ENCODE results near the gene PRDM12.
"Not testable (repeated sequence)": the region's sequence is repeated elsewhere in the genome, so short reads cannot be mapped to it uniquely, and the experiment has no call there.

The PRDM12 gene

DNA sequence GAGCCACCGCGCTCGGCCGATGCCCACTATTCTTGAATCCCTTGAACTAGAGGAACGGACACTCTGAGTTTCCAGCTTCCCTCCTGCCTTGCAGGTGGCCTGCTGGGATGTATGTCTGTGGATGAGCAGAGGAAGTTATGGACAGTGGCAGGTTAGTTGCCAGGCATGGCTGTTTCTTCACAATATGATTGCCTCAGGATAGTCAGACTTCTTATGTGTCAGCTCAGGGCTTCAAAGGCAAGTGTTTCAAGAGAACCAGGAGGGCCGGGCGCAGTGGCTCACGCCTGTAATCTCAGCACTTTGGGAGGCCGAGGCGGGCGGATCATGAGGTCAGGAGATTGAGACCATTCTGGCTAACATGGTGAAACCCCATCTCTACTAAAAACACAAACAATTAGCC, 21.6 kb downstream of the PRDM12 start:
- H3K27ac ChIP-seq; DNase-seq (ENCODE audit: low read depth, low spot score): not testable (repeated sequence)

DNA sequence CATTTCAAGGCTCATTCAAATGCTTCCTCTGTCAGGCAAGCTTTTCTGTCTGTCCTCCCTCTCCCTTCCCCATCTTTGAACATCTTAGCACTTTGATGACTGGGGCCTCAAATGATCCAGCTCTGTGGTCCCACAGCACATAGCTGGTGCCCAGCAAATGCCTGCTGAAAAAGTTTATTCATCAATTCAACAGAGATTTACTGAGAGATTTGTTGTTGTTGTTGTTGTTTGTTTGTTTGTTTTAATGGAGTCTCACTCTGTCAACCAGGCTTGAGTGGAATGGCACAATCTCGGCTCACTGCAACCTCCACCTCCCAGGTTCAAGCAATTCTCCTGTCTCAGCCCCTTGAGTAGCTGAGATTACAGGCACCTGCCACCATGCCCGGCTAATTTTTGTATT, 23.2 kb downstream of the PRDM12 start:
- no peak for DNase-seq (ENCODE audit: low read depth, low spot score)
- no peak overlapping the region for H3K27ac ChIP-seq

DNA sequence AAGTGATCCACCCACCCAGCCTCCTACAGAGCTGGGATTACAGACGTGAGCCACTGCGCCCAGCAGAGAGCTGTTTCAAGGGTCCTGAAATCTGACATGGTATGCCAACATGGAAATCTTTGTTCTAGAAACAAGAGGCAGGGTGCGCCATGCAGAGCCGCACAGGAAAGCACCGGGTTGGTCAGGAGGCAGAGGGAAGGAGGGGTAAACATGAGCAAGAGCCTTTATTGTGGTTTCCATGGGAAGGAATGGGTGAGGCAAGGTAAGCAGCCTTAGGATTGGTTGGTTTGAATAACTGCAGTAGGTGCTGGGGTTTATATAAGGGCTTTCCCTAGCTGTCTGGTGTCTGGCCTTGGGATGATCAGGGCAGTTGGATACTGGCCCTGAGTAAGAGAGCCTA, 23.7 kb downstream of the PRDM12 start:
- no peak overlapping the region for H3K27ac ChIP-seq
- no peak for DNase-seq (ENCODE audit: low read depth, low spot score)

DNA sequence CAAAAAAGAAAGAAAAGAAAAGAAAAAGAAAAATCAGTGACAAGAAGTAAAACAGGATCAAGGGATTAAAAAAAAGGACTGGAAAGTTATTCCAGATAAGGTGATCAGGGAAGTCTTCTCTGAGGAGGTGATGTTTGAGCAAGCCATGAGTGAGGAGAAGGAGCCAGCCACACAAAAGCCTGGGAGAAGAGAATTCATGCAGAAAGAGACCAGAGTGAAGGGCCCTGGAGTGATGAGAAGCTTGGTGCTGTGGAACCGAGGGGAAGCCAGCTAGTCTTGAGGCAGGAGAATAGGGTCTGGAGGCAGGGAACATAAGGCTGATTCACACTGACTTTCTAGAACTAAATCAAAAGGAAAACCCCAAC, 25.2 kb downstream of the PRDM12 start:
- H3K27ac ChIP-seq: no peak overlapping the region

DNA sequence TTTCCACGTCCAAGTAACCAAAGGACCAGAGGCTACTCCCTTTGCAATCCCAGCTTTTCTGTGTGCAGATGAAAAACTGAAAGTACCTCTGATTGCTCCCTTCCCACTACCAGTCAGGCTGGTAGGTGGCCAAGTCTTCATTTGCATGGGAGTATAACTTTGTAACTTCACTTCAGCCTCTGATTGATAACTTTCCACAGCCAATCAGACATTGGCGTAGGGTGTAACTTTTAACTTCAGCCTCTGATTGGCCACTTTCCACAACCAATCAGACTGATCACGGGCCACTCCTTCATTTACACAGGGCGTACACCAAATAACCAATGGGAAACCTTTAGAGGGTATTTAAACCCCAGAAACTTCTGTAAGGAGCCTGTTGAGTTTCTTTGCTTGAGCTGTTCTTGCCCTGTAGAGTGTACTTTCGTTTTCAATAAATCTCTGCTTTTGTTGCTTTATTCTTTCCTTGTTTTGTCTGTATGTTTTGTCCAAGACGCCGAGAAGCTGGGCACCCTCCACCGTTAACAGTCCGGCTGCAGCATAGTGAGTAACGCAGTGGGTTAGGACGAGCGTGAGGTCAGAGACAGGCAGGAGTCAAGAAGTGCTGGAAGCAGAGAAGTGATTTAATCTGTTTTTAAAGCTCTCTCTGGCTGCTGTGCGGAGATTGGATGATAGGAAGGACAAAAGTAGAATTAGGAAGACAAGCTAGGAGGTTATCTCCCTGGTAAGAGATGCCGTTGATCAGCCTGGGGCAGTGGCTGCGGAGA, 25.7 kb downstream of the PRDM12 start:
- DNase-seq (ENCODE audit: low read depth, low spot score): peak; percentile 81
- H3K27ac ChIP-seq: peak overlapping the region; percentile 9

More for the DNA sequence above, 25.2 kb downstream of the PRDM12 start:
- no peak for DNase-seq (ENCODE audit: low read depth, low spot score)

DNA sequence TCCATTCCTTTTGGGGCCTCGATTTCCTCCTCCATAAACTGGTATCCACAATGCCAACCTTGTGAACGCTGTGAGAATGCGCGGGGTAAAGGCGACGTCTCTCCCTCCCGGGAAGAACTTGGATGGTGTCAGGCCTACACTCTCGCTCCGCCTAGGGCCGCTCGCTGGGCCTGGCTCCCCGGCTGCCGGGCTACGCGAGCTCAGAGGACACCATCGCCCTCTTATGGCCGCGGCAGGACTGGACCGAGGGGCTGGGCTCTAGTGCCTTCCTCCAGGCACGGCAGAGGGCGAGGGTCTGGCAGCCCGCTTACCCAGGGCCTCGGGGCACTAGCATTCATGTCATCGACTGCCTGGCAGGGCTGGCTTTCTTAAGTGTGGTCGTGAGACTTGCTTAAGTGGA, 27.9 kb downstream of the PRDM12 start:
- DNase-seq (ENCODE audit: low read depth, low spot score): no peak
- H3K27ac ChIP-seq: no peak overlapping the region

DNA sequence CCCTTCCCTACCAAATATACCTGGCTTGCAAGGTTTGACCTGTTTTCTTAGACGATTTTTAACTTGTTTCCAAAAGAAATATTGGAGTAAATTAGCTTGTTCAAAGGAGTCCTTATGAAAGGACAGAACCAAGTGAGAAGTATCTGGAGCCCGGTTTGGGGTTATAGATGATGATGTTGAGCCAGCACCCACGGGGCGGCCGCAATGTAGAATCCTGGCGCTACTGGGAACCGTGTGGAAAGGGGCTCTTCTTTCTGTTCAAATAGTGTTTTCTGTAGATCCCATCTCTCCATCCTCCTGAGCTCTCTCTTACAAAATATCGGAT, 28.7 kb downstream of the PRDM12 start:
- no peak overlapping the region for H3K27ac ChIP-seq
- no peak for DNase-seq (ENCODE audit: low read depth, low spot score)

DNA sequence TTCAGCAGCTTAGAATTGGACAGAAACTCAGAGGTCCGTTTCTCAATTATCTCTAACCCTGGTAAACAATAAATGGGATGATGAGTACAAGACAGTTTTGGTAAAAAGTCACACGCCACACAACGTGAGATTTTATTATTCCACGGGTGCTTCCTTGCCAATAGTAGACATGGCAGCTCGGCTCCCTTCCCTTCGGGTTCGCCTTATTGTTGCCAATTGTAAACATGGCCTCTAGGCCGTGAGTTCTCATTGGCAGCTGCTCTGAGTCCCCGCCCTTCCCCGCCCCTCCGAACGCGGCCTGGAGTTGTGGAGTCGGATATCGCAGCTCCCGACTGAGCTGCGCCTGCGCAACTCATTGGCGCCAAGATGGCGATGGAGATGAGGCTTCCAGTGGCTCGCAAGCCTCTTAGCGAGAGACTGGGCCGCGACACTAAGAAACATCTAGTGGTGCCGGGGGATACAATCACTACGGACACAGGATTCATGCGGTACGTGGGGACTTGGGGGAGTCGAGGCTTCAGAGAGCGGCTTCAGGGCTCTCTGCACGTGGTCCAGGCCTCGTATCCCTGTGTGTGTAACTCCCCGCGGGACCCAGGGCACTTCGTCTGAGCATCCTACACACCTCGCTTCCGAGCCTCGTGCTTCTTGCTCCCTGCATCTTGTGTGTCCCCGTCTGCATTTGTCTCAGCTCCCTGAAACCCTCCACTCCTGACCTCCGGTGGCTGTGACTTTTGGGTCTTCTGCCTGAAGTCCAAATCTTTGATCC, 29.2 kb downstream of the PRDM12 start, which contains the start of gene EXOSC2:
Gene EXOSC2, plus strand, starts transcription at position 355 of the 766 bp plus-strand sequence. Its CDS starts 12 bp downstream, at position 367.
- H3K27ac ChIP-seq: no peak within 1 kb of the TSS
- peak; percentile 87 for DNase-seq (ENCODE audit: low read depth, low spot score)

DNA sequence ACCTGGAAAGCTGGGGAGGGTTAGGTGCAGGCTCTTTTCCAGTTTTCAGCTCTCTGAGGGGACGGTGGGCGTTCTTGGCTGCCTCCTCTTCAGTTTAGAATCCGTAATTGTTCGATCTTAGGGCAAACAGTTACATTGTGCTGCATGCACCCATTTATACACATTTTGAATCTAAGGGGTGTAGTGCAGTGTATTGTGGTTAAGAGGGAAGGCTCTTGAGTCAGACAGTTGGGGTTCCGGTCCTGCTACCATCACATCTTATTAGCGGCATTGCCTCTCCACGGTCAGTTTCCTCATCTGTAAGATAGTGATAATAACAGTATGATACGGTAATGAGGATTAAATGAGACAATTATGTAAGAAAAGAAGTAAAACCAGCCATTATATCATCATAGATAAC, 29.8 kb downstream of the PRDM12 start:
- H3K27ac ChIP-seq: no peak overlapping the region

DNA sequence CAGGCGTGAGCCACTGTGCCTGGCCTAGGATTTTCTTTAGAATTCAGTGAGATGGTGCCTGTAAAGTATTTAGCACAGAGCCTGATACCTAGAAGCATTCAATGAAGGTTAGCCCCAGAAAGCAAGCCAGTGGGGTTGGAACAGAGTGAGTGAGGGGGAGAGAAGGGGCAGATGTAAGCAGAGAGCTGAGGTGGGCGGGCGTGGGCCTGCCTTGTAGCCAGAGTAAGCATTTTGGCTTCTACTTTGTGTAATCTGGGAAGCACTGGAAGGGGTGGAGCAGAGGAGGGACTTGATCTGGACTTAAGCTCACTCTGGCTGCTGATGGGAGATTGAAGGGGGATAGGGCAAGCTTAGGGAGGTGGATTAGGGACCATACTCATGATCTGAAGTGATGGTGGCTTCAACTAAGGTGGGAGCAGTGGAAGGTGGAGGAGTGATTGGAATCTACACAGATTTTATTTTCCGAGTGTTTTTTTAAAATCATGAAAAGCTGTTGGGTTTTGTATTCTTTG, 31.8 kb downstream of the PRDM12 start:
- no peak overlapping the region for H3K27ac ChIP-seq

More for the DNA sequence above, 29.8 kb downstream of the PRDM12 start:
- no peak for DNase-seq (ENCODE audit: low read depth, low spot score)

DNA sequence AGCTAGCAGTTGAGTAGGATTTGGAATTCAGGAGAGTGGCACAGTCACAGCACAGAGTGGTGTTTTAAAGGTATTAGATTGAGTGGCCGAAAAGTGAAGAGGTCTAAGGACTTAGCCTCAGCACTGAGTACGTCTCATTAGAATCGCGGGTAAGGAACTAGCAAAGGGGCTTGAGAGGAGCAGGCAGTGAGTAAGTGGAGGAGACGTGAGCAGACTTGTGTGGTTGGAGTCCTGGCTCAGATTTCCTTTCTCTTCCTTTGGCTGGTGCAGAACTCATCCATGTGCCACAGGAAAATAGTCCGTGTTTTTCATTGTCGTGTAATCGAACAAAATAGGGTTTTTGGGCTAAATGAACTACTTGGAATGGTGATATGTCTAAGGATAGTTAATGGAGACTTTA, 32.6 kb downstream of the PRDM12 start:
- no peak for DNase-seq (ENCODE audit: low read depth, low spot score)
- no peak overlapping the region for H3K27ac ChIP-seq

More for the DNA sequence above, 31.8 kb downstream of the PRDM12 start:
- no peak for DNase-seq (ENCODE audit: low read depth, low spot score)

DNA sequence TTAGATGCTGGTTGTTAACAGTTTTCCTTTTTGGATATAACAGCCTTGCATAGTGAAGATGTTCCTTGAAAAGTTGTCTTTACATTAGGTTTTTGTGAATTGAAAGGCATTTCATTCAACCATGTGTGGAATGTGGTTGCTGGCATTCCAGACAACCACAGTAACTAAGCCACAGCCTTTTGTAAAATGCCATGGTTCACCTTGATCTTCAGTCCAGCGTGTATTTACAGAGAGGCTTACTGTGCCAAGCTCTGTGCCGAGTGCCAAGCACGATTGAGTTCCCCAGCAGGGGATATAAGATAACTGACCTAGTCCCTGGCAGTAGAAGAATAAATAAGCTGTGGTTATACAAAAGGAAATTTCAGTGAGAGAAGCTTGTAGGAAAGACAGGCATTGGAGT, 34.1 kb downstream of the PRDM12 start:
- no peak overlapping the region for H3K27ac ChIP-seq
- no peak for DNase-seq (ENCODE audit: low read depth, low spot score)

DNA sequence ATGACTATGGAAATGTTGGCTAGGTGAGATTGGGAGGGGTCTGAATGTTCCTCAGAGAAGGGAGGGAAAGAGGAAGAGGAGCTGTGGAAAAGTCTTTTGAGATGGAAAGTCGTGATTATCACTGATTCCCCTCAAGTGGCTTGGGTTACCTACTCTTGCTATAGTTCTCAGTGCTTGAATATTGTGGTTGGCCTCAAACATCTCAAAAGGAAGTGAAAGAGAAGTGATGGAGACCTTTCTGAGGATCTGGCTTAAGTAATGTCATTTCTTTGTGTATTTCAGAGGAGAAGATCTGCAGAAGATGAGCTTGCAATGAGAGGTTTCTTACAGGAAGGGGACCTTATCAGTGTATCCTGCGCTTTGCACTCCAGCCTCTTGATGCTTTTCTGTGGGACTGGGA, 34.7 kb downstream of the PRDM12 start:
- H3K27ac ChIP-seq: no peak overlapping the region
- no peak for DNase-seq (ENCODE audit: low read depth, low spot score)

DNA sequence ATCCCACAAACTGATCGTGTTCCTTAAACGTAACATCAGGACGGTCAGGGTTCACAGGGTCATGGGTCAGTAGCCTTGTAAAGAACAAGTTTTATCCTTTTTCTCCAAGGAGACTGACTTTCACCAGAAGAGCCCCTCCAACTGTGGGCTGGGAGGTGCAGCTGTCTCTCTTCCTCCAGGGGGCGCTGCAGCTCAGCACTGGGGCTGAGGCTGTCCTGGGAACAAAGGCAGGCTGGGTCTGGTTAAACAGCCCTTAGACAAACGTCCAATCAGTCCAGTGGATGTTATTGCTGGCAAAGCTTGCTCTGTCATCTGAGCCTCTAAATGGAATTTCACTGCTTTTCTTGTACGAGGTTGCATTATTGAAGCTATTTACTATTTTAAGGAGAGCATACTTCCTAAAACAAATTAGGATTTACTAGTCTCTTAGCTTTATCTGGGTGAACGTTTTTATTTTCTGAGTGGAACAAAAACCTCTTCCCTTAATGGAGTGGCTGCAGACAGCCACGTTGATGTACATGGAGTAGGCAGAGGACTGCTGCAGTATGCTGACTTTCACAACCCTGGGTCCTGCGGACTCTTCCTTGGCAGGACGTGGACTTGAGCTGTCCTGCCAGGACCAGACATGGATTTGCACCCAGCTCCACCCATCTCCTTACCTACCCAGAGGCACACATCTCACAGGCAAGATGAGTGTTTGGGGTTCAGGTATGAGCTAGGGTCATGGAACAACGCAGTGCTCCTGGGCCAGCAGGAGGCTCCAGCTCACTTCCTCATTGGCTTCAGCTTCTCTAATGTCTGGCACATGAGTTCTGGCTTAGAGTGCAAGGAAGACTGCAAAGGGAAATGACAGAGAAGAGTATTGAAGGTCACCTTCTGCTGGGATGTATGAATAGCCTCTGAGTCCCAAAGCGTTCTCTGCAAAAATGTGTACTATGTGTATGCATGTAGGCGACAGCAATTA, 36.9 kb downstream of the PRDM12 start:
- no peak for DNase-seq (ENCODE audit: low read depth, low spot score)
- H3K27ac ChIP-seq: no peak overlapping the region

DNA sequence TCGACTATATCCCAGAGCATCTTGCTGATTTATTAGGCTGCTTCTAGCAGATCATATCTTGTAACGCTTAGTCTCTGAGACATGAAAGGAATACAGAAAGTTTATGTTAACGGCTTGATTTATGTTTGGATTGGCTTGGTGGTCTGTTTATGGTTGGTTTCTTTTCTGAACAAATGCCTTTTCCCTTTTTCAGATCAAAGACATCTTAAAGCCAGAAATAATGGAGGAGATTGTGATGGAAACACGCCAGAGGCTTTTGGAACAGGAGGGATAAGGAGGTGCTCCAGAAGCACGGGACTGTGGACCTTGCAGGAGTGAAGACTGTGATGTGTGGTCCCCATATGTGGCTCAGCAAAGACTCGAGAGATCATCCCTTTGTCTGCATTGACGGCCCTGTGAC, 39.1 kb downstream of the PRDM12 start:
- no peak overlapping the region for H3K27ac ChIP-seq
- DNase-seq (ENCODE audit: low read depth, low spot score): no peak

DNA sequence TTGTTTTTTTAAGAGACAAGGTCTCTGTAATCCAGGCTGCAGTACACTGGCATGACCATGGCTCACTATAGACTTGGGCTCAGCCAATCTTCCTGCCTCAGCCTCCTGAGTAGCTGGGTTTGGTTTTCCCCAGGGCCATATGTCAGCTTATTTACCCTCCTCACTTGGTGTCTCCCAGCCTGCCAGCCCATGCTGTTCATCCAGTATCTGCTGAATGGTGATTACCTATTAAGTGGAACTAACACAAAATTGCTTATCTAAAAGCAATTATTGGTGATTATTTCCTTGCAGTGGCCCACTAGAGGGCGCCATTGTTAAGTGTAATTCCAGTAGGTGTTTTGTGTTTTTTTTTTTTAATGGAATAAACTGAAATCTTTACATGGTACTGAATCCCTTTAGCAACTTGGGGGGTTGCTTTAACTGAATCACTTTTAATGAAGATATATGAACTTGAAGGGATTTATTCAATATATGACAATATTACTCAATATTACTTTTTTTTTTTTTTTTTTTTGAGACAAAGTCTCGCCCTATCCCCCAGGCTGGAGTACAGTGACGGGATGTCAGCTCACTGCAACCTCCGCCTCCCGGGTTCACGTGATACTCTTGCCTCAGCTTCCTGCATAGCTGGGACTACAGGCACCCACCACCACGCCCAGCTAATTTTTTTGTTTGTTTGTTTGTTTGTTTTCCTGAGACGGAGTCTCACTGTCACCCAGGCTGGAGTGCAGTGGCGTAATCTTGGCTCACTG, 43.0 kb downstream of the PRDM12 start:
- no peak for DNase-seq (ENCODE audit: low read depth, low spot score)
- H3K27ac ChIP-seq: no peak overlapping the region

DNA sequence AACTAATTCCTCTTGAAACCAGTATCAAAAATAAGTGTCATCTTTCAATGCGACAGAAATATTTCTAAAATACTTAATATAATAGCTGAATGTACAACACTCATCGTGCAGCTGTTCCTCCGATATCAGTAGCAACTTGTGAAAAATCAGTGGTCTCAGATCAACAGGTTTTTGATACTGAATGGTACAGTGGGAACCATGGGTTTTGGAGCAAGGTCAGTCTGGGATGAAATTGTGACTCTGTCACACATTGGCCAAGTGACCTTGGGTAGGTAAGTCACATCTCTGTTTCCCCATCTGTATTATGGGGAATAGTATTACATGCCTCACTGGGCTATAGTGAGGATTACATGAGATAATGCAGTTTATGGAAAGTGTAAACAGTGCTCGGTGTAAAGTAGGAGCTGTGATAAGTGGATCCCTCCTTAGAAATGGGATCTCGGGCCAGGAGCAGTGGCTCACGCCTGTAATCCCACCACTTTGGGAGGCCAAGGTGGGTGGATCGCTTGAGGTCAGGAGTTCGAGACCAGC, 46.5 kb downstream of the PRDM12 start:
- H3K27ac ChIP-seq: no peak overlapping the region
- DNase-seq (ENCODE audit: low read depth, low spot score): no peak

DNA sequence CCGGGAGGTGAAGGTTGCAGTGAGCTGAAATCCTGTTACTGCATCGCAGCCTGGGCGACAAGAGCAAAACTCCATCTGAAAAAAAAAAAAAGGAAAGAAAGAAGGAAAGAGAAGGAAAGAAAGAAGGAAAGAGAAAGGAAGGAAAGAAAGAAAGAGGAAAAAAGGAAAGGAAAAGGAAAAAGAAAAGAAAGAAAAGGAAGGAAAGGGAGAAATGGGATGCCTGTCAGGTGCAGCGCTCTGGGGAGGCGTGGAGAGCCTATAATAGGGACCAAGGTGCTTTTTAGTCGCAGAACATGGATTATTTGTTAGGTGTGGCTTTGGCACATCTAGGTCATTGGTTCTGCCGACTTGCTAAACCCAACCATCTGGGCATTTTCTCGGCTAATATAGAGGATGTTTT, 47.1 kb downstream of the PRDM12 start:
- DNase-seq (ENCODE audit: low read depth, low spot score): no peak
- no peak overlapping the region for H3K27ac ChIP-seq

DNA sequence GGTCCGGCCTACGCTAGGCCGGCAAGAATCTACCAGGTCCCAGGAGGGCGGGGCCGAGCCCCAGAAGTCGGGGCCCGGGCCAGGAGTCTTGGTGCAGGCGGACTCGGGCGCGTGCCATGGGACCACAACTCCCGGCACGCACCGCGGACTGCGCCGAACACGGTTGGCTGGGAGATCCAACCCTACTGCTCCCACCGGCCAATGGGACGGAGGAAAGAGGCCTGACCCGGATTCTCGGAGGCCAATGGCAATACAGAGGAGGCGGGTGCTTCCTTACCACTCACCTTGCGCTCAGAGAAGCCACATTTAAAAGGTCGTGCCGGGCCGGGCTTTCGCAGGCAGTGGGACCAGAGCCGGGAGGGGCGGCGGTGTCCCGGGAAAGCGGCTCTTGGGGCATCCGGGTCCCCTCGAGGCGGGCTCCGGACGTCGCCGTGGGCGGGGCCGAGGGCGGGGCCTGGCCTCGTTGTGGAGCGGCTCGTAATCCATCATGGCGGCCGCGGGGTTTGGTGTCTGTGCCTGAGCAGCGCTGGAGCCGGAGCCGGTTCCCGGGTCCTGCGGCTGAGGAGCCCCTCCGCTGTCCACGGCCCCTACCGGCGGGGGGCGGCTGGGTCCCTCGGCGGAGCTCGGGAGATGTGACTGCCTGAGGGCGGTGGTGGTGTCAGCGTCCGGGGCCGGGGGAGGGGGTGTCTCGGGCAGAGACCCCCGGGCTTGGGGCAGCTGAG, 48.3 kb downstream of the PRDM12 start:
- peak; percentile 91 for DNase-seq (ENCODE audit: low read depth, low spot score)
- H3K27ac ChIP-seq: peak overlapping the region; percentile 91
